H9 (cell line): ENCODE results near the gene APBB2. TPM values are rescaled to one million over a fixed set of nuclear protein-coding genes. Genes with fewer than 3 reads are reported as not detected.

Experiments used
- DNase-seq: peaks from one replicate; pipeline ENCODE4 v3.0.0-alpha.2; 2017
- H2AFZ ChIP-seq: one replicate; pipeline ENCODE4 v1.6.1; 2013; ENCODE audit warnings: mild to moderate bottlenecking, low read length, control low read depth, moderate library complexity
- H2AK5ac ChIP-seq: 2 replicates; pipeline ENCODE4 v1.6.1; 2013; ENCODE audit warnings: low read length, control low read depth, mixed read lengths; ENCODE audit not compliant: insufficient read length
- H2BK120ac ChIP-seq: one replicate; pipeline ENCODE4 v1.6.1; 2013; ENCODE audit warnings: low read depth, mild to moderate bottlenecking, low read length, control low read depth, inconsistent platforms; ENCODE audit not compliant: poor library complexity, severe bottlenecking
- H2BK12ac ChIP-seq: 2 replicates; pipeline ENCODE4 v1.6.1; 2013; ENCODE audit warnings: low read length, control low read depth, mixed read lengths, low read depth; ENCODE audit not compliant: insufficient read length
- H2BK15ac ChIP-seq: 2 replicates; pipeline ENCODE4 v1.6.1; 2013; ENCODE audit warnings: low read depth, low read length, control low read depth
- H2BK20ac ChIP-seq: one replicate; pipeline ENCODE4 v1.6.1; 2013; ENCODE audit warnings: low read depth, mild to moderate bottlenecking, low read length, control low read depth, inconsistent platforms; ENCODE audit not compliant: poor library complexity, severe bottlenecking
- H2BK5ac ChIP-seq: 2 replicates; pipeline ENCODE4 v1.6.1; 2013; ENCODE audit warnings: low read length, control low read depth, mixed read lengths; ENCODE audit not compliant: insufficient read length
- H3K14ac ChIP-seq: 2 replicates; pipeline ENCODE4 v1.6.1; 2013; ENCODE audit warnings: low read length, control low read depth; ENCODE audit not compliant: insufficient read depth
- H3K18ac ChIP-seq: 2 replicates; pipeline ENCODE4 v1.6.1; 2013; ENCODE audit warnings: low read depth, mild to moderate bottlenecking, mixed read lengths, low read length, control low read depth; ENCODE audit not compliant: insufficient read length
- H3K23ac ChIP-seq: 2 replicates; pipeline ENCODE4 v1.6.1; 2013; ENCODE audit warnings: low read length, control low read depth, mixed read lengths, low read depth; ENCODE audit not compliant: insufficient read length
- H3K23me2 ChIP-seq: 2 replicates; pipeline ENCODE4 v1.6.1; 2013; ENCODE audit warnings: low read depth, mild to moderate bottlenecking, mixed read lengths, low read length, control low read depth; ENCODE audit not compliant: insufficient read length, poor library complexity, severe bottlenecking
- H3K27ac ChIP-seq: 2 replicates; pipeline ENCODE4 v1.5.1; 2013; ENCODE audit warnings: low read length, control low read depth, mixed read lengths, low read depth; ENCODE audit not compliant: insufficient read length
- H3K27me3 ChIP-seq: 2 replicates; pipeline ENCODE4 v1.6.1; 2013; ENCODE audit warnings: low read length, control low read depth, inconsistent platforms; ENCODE audit not compliant: insufficient read depth
- H3K4ac ChIP-seq: 2 replicates; pipeline ENCODE4 v1.6.1; 2013; ENCODE audit warnings: low read depth, mild to moderate bottlenecking, control low read depth, inconsistent platforms, low read length, moderate library complexity
- H3K4me1 ChIP-seq: 2 replicates; pipeline ENCODE4 v1.6.1; 2013; ENCODE audit warnings: low read length, control low read depth, inconsistent platforms; ENCODE audit not compliant: insufficient read depth
- H3K4me2 ChIP-seq: 2 replicates; pipeline ENCODE4 v1.6.1; 2013; ENCODE audit warnings: low read length, control low read depth, mixed read lengths; ENCODE audit not compliant: insufficient read length, insufficient read depth
- H3K56ac ChIP-seq: 2 replicates; pipeline ENCODE4 v1.6.1; 2013; ENCODE audit warnings: low read depth, mild to moderate bottlenecking, mixed read lengths, low read length, control low read depth; ENCODE audit not compliant: insufficient read length
- H3K79me1 ChIP-seq: 2 replicates; pipeline ENCODE4 v1.6.1; 2013; ENCODE audit warnings: low read depth, mild to moderate bottlenecking, moderate library complexity, low read length, control low read depth, inconsistent platforms; ENCODE audit not compliant: insufficient read depth, poor library complexity, severe bottlenecking
- H3K79me2 ChIP-seq: 2 replicates; pipeline ENCODE4 v1.6.1; 2013; ENCODE audit warnings: low read length, control low read depth, inconsistent platforms; ENCODE audit not compliant: insufficient read depth
- H3K9ac ChIP-seq: 2 replicates; pipeline ENCODE4 v1.6.1; 2013; ENCODE audit warnings: low read length, control low read depth, mixed read lengths; ENCODE audit not compliant: insufficient read length; ENCODE audit errors: extremely low read depth
- H3K9me3 ChIP-seq: one replicate; pipeline ENCODE4 v1.6.1; 2013; ENCODE audit warnings: low read depth, low read length, inconsistent platforms; ENCODE audit not compliant: control insufficient read depth
- H3T11ph ChIP-seq: one replicate; pipeline ENCODE4 v1.6.1; 2013; ENCODE audit warnings: mild to moderate bottlenecking, low read length, control low read depth, inconsistent platforms
- H4K20me1 ChIP-seq: one replicate; pipeline ENCODE4 v1.6.1; 2013; ENCODE audit not compliant: control insufficient read depth, insufficient read length, insufficient read depth
- H4K5ac ChIP-seq: 2 replicates; pipeline ENCODE4 v1.6.1; 2013; ENCODE audit warnings: low read depth, mild to moderate bottlenecking, mixed read lengths, low read length, control low read depth; ENCODE audit not compliant: insufficient read length
- H4K8ac ChIP-seq: replicated peaks from 2 replicates; pipeline ENCODE4 v1.6.1; 2013; ENCODE audit warnings: low read length, control low read depth, mixed read lengths, low read depth; ENCODE audit not compliant: insufficient read length
- H4K91ac ChIP-seq: 2 replicates; pipeline ENCODE4 v1.6.1; 2013; ENCODE audit warnings: low read depth, mild to moderate bottlenecking, moderate library complexity, mixed read lengths, low read length, control low read depth; ENCODE audit not compliant: insufficient read length
- H3K27ac Mint-ChIP-seq, 3 experiments: 2 replicates in 2 of 3; 3 replicates in 1 of 3; pipeline ENCODE4 v1.8.0; 2020 to 2021; ENCODE audit warnings: mixed read lengths in 3 of 3, mild to moderate bottlenecking in 1 of 3, moderate library complexity in 1 of 3
- H3K27me3 Mint-ChIP-seq: 2 replicates; pipeline ENCODE4 v1.8.0; 2021; ENCODE audit warnings: low read depth, mild to moderate bottlenecking, moderate library complexity, mixed read lengths
- H3K36me3 Mint-ChIP-seq, 3 experiments: 2 replicates in 2 of 3; 3 replicates in 1 of 3; pipeline ENCODE4 v1.8.0; 2020 to 2021; ENCODE audit warnings: low read depth in 3 of 3, mixed read lengths in 3 of 3; ENCODE audit not compliant: insufficient read depth in 1 of 3
- H3K4me1 Mint-ChIP-seq, 2 experiments: 2 replicates each; pipeline ENCODE4 v1.8.0; 2020; ENCODE audit warnings: mixed read lengths in 2 of 2
- H3K4me3 Mint-ChIP-seq, 2 experiments: 2 replicates in 1 of 2; 3 replicates in 1 of 2; pipeline ENCODE4 v1.8.0; 2020 to 2021; ENCODE audit warnings: mild to moderate bottlenecking in 2 of 2, mixed read lengths in 2 of 2, moderate library complexity in 1 of 2
- H3K9me3 Mint-ChIP-seq, 2 experiments: 2 replicates in 1 of 2; 3 replicates in 1 of 2; pipeline ENCODE4 v1.8.0; 2020; ENCODE audit warnings: mild to moderate bottlenecking in 2 of 2, mixed read lengths in 2 of 2, moderate library complexity in 1 of 2
- CTCF ChIP-seq: fragments of 200-600 bp; sonication (generic); conservative IDR thresholded peaks from 3 replicates; pipeline ENCODE4 v1.8.0; 2021; ENCODE audit warnings: antibody characterized with exemption, mild to moderate bottlenecking
- WGBS: extraction: QIAGEN DNeasy Blood & Tissue Kit; methylation state at CpG from one replicate; pipeline ENCODE4 v1.1.7; 2013; ENCODE audit warnings: missing lambda C conversion rate, low lambda C conversion rate, mixed read lengths; ENCODE audit not compliant: insufficient read length; ENCODE audit errors: extremely low coverage; 5-methylcytosine and 5-hydroxymethylcytosine counted together
- total RNA-seq: library from RNA; stranded (reverse); gene quantifications from 2 replicates; pipeline ENCODE4 v1.2.1, GENCODE V29; 2021

Gene APBB2
- total RNA-seq, 1 experiment from 2014 or later = 39.6 TPM

- H3K79me1 ChIP-seq = no peaks in the 10 kb centered on the region
- Mint-ChIP-seq H3K27ac (no peak overlapping the region), H3K4me3 (no peak overlapping the region), H3K36me3 (no peaks in the 10 kb centered on the region), H3K4me1 (0 out of 4 replicates have a peak, but pooled peaks cover 2 to 3% of the 10 kb centered on the region in 2 experiments), H3K27me3 (no peaks in the 10 kb centered on the region), H3K9me3 (no peaks in the 10 kb centered on the region)
- TF ChIP-seq CTCF = no peak
- no CpG with 5 or more reads among the region's 3 CpGs for WGBS
- no peaks in the 10 kb centered on the region for H4K20me1 ChIP-seq
- H3K4ac ChIP-seq = no peak overlapping the region
- no peak overlapping the region for H2BK15ac ChIP-seq
- no peaks in the 10 kb centered on the region for H3K79me2 ChIP-seq
- H3K14ac ChIP-seq = no peak overlapping the region
- no peaks in the 10 kb centered on the region for H3K27me3 ChIP-seq
- H3T11ph ChIP-seq = no peak overlapping the region
- no peak overlapping the region for H4K8ac ChIP-seq
- H2BK20ac ChIP-seq = no peak overlapping the region
- H2BK120ac ChIP-seq = no peak overlapping the region
- H4K5ac ChIP-seq = no peak overlapping the region
- H2BK12ac ChIP-seq = no peak overlapping the region
- no peak for DNase-seq
- H4K91ac ChIP-seq = no peak overlapping the region
- no peak overlapping the region for H3K4me2 ChIP-seq
- no peak overlapping the region for H3K18ac ChIP-seq
- H3K23me2 ChIP-seq = no peaks in the 10 kb centered on the region
- H3K9me3 ChIP-seq = no peaks in the 10 kb centered on the region
- H3K9ac ChIP-seq = no peak overlapping the region
- H3K4me1 ChIP-seq = no peaks in the 10 kb centered on the region; the same call in 1 of the 2 replicates
- no peak overlapping the region for H2BK5ac ChIP-seq
- no peak overlapping the region for H3K56ac ChIP-seq
- no peak overlapping the region for H2AK5ac ChIP-seq
- no peak overlapping the region for H2AFZ ChIP-seq
- no peak overlapping the region for H3K27ac ChIP-seq
- H3K23ac ChIP-seq = no peak overlapping the region
Observed at GRCh38 chr4:40789771-40790170, 424.6 kb downstream of the APBB2 start.
